Chondrocyte (in vitro differentiated cells): ENCODE measurements around the gene EFNA3. TPM values are rescaled to one million over a fixed set of nuclear protein-coding genes. Genes with fewer than 3 reads are reported as not detected.

Source experiments
- DNase-seq: peaks from one replicate; pipeline ENCODE4 v3.0.0; 2021; ENCODE audit warnings: mixed read lengths, low spot score
- H3K27ac Mint-ChIP-seq: one replicate; pipeline ENCODE4 v1.8.0; 2021; ENCODE audit warnings: mild to moderate bottlenecking, moderate library complexity, mixed read lengths; ENCODE audit not compliant: unreplicated experiment
- H3K27me3 Mint-ChIP-seq: 2 replicates; pipeline ENCODE4 v1.8.0; 2021; ENCODE audit warnings: low read depth, mixed read lengths
- H3K36me3 Mint-ChIP-seq: 2 replicates; pipeline ENCODE4 v1.8.0; 2021; ENCODE audit warnings: low read depth, mixed read lengths
- H3K4me1 Mint-ChIP-seq: 2 replicates; pipeline ENCODE4 v1.8.0; 2021; ENCODE audit warnings: low read depth, mild to moderate bottlenecking, mixed read lengths
- H3K4me3 Mint-ChIP-seq: one replicate; pipeline ENCODE4 v1.8.0; 2021; ENCODE audit warnings: mild to moderate bottlenecking, moderate library complexity, mixed read lengths; ENCODE audit not compliant: unreplicated experiment
- H3K9me3 Mint-ChIP-seq: 2 replicates; pipeline ENCODE4 v1.8.0; 2021; ENCODE audit warnings: low read depth, mixed read lengths
- total RNA-seq: library from RNA; stranded (reverse); gene quantifications from 3 replicates; pipeline ENCODE4 v1.2.1, GENCODE V29; 2021
- TF ChIP-seq, protein P1 (sequence below): fragments of 200-600 bp; sonication (generic); IDR thresholded peaks from 2 replicates; pipeline ENCODE4 v1.5.0; 2021; ENCODE audit warnings: antibody characterized with exemption, mild to moderate bottlenecking, moderate library complexity

EFNA3 gene
- total RNA-seq, 1 donor from 2014 or later = 4.5 TPM

- Mint-ChIP-seq H3K36me3 (no peaks in the 10 kb centered on the region), H3K27me3 (peaks cover 1% of the 10 kb centered on the region), H3K4me3 (no peak within 1 kb of the TSS), H3K9me3 (no peaks in the 10 kb centered on the region), H3K4me1 (peaks cover 2% of the 10 kb centered on the region), H3K27ac (no peak within 1 kb of the TSS)
- TF ChIP-seq, protein P1, sequence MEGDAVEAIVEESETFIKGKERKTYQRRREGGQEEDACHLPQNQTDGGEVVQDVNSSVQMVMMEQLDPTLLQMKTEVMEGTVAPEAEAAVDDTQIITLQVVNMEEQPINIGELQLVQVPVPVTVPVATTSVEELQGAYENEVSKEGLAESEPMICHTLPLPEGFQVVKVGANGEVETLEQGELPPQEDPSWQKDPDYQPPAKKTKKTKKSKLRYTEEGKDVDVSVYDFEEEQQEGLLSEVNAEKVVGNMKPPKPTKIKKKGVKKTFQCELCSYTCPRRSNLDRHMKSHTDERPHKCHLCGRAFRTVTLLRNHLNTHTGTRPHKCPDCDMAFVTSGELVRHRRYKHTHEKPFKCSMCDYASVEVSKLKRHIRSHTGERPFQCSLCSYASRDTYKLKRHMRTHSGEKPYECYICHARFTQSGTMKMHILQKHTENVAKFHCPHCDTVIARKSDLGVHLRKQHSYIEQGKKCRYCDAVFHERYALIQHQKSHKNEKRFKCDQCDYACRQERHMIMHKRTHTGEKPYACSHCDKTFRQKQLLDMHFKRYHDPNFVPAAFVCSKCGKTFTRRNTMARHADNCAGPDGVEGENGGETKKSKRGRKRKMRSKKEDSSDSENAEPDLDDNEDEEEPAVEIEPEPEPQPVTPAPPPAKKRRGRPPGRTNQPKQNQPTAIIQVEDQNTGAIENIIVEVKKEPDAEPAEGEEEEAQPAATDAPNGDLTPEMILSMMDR = no peak
- no peak for DNase-seq
Measured at GRCh38 chr1:155033524-155033923, 45.1 kb upstream of the EFNA3 start, which contains the start of the genes DCST1 and DCST2. TSS of gene DCST1 (plus strand) at chr1:155033824. CDS start at chr1:155034037, 213 bp downstream. TSS of gene DCST2 (minus strand) at chr1:155033781. CDS start at chr1:155033701, 80 bp downstream.

GRCh38 chr1:155034318-155035208 is 44.1 kb upstream of the EFNA3 start:
- Mint-ChIP-seq H3K4me1 (peaks cover 4% of the 10 kb centered on the region), H3K4me3 (no peak overlapping the region), H3K9me3 (no peaks in the 10 kb centered on the region), H3K27ac (no peak overlapping the region), H3K36me3 (no peaks in the 10 kb centered on the region), H3K27me3 (peaks cover 2% of the 10 kb centered on the region)
- TF ChIP-seq, protein P1 = no peak
- DNase-seq = no peak

DNA sequence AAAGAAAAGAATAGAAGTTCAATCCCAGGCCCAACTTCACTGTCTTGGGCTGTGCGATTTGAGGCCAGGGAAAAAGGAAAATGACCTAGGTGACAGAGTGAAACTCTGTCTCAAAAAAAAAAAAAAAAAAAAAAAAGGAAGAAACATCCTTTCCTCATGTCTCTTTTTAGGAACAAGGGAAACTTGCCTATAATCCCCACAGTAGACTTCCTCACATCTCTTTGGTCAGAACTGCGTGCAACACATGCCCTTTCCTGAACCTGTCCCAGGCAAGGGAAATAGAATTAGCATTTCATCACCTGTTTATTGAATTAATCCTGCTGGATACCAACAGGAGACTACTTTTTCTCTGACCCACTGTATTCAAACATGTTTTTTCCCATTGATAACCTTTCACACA is 42.7 kb upstream of the EFNA3 start:
- Mint-ChIP-seq H3K4me1 (peaks cover 4% of the 10 kb centered on the region), H3K36me3 (no peaks in the 10 kb centered on the region)
- DNase-seq = no peak

GRCh38 chr1:155037043-155037442 is 41.6 kb upstream of the EFNA3 start:
- no peaks in the 10 kb centered on the region for H3K36me3 Mint-ChIP-seq
- no peak for DNase-seq
- H3K27me3 Mint-ChIP-seq = peaks cover 2% of the 10 kb centered on the region
- no peaks in the 10 kb centered on the region for H3K9me3 Mint-ChIP-seq
- H3K27ac Mint-ChIP-seq = no peak overlapping the region
- H3K4me1 Mint-ChIP-seq = peaks cover 4% of the 10 kb centered on the region
- TF ChIP-seq, protein P1 = no peak
- no peak overlapping the region for H3K4me3 Mint-ChIP-seq

More for the DNA sequence above, 42.7 kb upstream of the EFNA3 start:
- no peak overlapping the region for H3K4me3 Mint-ChIP-seq
- TF ChIP-seq, protein P1 = no peak
- H3K27me3 Mint-ChIP-seq = peaks cover 2% of the 10 kb centered on the region
- no peaks in the 10 kb centered on the region for H3K9me3 Mint-ChIP-seq
- no peak overlapping the region for H3K27ac Mint-ChIP-seq

DNA sequence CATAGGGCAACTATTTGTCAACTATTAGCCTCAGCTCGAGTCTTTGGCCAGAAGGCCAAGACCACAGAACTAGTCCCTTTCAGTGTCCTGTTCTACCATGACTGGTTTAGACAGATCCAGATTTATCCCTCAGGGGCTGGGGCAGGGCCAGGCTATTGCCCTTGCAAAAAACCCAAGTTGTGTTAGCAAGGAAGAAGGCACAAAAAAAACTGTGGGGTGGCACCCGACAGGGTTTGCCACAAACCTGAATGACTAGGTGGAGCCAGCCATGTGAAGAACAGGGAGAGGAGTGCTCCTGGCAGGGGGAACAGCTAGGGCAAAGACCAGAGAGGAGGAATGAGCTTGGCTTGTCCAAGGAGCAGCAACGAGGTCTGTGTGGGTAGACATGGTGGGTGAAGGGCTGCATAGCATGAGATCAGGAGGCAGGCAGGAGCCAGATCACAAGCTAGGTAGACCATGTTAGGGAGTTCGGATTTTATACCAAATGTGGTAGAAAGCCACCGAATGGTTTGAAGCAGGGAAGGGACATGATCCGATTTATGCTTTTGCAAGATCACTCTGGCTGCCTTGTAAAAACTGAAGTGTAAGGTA is 40.7 kb upstream of the EFNA3 start:
- Mint-ChIP-seq H3K4me3 (no peak overlapping the region), H3K9me3 (no peaks in the 10 kb centered on the region), H3K27me3 (peaks cover 4% of the 10 kb centered on the region), H3K36me3 (no peaks in the 10 kb centered on the region), H3K4me1 (peaks cover 4% of the 10 kb centered on the region), H3K27ac (no peak overlapping the region)
- no peak for DNase-seq
- TF ChIP-seq, protein P1 = no peak
